Measurements from ENCODE around the gene SLC41A1. TPM values are rescaled to one million over a fixed set of nuclear protein-coding genes. Genes with fewer than 3 reads are reported as not detected.

Gene SLC41A1
- total RNA-seq, 1 experiment from 2014 or later, result 5.0 TPM

DNA sequence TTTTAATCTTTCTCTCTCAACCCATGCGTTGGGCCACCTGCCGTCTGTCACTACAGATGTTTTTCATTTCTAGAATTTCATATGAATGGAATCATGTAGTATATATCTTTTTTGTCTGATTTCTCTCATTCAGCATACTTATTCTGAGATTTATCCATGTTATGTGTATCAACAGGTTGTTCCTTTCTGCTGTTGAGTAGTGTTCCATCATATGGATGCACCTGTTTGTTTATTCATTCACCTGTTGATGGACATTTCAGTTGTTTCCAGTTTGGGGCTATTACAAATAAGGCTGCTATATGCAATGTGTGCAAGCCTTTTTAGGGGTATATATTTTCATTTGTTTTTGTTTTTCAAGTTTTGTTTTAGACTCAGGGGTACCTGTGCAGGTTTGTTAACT is 9.4 kb upstream of the SLC41A1 start:
- no peak for DNase-seq (ENCODE audit: low spot score)

DNA sequence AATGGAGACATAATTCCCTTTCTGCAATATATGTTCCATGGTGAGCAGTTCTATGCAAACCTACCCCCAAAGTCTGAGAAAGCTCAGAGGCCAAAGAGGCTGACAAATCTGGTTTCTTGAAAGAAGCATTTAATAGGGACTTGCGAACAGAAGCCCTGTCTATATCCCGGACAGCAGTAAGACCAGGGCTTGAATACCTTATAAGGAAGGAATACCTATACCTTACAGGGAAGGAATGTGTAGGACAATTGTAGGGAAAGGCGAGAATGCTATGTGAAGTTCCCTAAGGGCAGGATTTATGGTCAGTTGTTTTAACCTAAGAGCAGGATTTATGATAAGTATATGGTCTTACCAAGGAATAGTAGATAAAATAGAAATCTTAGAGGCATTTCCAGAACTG is 5.0 kb upstream of the SLC41A1 start:
- DNase-seq (ENCODE audit: low spot score), result no peak

DNA sequence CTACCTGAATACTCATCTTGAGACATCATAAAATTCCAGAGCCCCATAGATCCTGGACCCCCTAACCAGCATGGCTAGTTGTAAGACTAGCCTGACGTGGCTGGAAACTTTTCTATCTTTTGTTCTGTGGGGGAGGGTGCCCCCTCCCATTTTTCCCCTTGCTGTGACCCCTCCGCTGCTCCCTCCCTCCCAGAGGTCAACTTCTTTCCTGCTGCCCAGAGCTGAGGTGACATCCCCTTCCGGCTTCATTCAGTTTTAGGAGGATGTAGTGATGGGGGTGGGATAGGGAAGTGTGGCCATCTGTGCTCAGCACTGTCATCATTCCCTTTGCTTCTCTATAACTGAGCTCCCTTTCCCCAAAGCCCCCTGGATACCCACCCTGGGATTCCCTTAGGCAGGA is 4.4 kb upstream of the SLC41A1 start:
- DNase-seq (ENCODE audit: low spot score), result no peak

DNA sequence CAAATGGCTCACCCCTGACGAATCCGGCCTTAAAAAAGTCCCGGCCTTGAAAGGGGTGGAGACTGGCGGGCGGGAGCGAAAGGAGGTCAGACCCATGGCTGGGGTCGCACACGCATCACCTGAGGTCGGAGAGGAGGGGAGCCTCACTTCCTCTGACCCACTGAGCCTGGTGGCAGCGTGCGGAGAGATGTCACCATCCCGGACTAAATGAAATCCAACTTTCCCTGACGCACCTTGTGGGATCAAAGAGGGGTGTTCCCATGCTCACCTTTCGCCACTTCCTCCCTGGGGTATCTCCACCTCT is 709 bp upstream of the SLC41A1 start:
- no peak for DNase-seq (ENCODE audit: low spot score)

DNA sequence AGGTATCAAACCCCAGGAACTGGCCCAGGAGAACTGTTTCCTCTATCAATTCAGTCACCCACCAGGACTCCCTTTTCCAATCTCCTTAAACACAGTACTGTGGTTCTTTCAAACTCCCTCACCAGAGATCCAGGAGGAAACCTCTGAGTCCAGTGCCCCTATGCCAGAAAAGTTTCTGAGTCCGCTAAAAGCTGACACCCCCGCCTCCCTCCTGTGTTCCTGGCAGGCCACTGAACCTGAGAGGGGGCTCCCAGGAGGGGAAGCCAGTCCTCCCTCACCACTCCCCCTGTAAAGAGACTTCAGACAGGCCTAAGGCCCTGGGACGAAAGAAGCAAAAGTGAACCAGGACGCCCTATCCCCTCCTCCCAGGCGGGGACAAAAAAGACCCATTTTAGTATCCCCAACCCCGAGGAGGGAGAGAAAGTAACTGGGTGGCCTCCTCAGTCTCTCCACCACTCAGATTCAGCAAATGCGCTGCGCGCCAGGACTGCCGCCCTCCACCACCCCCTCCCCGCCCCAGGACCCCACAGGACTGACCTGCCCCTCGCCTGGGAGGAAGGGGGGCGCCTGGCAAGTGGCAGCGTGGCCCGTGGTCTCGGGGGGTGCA is 624 bp downstream of the SLC41A1 start:
- DNase-seq (ENCODE audit: low spot score), result peak; percentile 9

DNA sequence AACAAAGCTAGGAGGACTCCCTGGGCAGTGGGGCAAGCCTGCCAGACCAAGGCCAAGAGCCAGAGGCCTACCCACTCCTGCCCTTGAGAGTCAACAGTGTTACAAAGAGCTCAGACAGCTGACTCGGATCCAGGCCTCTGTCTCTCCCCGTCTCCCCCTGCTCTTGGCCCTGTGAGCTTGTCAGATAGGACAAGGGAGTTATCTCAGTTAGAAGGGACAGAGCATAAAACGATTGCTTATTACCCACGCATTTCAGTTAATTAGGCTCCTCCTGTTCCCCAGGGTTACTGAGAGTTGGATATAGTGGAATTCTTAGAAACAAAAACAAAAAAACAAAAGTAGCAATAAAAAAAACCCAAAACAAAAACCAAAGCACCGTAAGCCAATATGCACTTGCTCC is 1.3 kb downstream of the SLC41A1 start:
- DNase-seq (ENCODE audit: low spot score), result no peak

DNA sequence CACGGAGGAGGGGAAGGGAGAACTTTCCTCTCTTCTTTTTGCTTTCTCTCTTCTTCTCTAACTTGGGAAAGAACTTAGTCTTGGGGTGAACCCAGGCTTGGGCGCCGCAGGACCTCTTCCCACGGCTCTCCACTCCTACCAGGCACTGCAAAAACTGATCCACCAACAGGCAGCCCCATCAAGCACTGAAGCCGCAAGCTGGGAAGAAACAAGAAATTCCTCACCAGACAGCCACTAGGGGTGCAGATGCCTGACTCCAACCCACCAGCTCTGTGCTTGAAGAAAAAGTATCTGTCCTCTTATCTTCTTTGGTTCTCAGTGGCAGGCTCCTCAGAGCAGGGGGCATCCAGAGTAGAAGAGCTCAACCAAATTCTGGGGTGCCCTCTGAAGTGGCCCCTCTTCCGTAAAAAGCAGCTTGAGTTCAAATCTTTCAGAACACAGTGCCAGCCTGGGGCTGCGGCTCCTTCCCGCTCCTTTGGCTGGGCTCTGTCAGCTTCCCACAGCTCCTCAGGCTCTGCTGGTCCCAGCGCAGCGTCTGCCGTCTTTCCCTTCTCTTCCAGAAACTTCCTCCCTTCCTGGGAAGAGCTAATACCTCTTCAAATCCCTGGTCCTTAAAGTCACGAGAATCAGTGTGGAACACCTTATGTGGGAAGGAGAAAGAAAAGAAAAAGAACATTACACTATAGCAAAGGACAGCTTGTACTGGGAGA is 2.4 kb downstream of the SLC41A1 start:
- peak; percentile 11 for DNase-seq (ENCODE audit: low spot score)

DNA sequence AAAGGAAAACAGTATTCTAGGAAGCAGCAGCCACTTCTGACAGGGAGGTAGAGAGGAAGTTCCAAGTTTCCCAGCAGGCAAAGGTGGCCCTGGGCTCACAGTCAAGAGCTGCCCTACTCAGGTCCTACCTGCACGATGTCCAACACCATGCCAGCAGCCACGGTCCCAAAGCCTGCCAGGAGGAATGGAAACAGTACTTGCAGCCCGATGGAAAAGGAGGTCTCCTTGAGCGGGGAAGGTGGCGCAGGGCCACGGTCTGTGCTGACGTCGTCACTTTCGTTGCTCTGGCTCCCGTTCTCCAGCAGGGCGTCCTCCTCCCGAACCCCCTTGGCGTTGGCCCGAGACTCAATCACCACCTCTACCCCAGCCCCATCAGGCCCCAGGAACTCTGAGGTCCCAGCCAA is 3.1 kb downstream of the SLC41A1 start:
- DNase-seq (ENCODE audit: low spot score), result no peak

DNA sequence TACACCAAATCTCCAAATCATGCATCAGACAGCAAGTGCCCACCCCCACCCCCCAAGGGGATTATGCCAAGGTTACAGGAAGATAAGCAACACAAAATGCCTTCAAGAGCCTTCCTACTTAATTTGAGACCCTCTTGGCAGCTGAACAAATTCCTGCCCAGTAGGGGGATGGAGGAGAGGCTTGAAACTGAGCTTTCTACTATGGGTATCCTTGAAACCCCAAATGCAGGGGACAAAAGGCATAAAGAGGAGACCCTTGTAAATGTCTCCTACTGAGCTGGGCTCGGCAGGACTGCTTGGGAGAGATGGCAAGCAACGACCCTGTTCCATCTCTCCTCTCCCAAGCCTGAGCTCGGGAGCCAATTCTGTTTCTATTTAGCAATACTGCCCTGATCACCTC is 3.5 kb downstream of the SLC41A1 start:
- no peak for DNase-seq (ENCODE audit: low spot score)

DNA sequence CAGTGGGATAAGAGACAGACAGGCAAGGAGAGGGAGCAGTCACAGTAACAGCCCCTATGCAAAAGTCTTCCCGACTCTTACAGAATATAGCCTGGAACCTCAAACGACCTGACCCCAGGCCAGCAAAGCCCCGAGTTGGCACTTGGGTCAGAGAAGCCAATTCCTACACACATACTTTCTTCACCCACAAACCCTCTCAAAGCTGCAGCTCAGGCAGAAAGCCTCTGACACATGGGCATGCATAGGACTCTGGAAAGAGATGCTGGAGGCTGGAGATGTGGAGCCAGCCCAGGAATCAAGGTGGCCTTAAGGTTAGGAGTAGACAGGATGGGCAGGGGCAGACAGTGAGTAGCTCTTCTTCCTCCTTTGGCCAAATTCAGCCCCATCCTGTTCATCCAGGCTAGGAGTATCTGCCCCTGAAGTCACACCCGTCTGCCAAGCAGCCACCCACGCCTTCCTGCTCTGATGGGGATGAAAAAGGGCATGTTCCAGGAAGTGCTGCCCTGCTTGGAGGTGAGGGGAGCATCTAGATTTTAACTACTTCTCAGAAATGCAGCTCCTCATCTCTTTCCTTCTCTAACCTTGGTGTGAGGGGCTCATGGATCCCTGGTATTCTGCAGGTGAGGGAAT is 7.8 kb downstream of the SLC41A1 start:
- DNase-seq (ENCODE audit: low spot score), result no peak

DNA sequence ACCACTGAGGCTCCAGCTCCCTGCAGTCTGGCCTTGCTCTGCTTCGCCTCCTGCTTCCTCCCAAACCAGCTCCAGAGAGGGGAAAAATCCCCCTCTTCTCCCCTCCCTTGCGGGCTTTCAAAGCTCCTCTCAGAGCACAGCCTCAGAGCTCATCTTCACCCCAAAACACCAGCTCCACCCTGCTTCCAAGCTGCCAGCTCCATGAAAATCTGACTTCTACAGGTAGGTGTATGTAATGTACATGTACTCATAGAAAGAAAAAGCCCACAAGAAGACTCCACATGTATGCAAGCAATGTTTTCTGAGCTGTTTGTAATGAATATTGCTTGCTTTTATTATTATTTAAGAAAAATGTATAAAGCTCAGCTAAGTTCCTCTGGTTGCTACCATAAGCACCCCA is 8.4 kb downstream of the SLC41A1 start:
- DNase-seq (ENCODE audit: low spot score), result no peak

DNA sequence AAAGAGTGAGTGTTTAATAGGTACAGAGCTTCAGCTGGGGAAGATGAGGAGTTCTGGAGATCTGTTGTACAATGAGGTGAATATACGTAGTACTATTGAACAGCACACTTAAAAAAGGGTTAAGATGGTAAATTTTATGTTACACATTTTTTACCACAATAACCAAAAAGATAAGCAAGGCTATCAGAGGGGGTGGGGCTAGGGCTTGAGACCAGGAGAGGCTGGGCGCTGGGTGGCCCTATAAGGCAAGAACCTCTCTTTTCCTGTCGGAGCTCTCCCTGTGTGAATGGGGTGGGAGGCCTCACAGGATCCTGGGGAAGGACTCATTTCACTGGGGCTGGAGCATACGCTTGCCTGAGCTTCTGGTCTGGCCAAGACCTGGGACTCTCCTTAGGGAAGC is 9.0 kb downstream of the SLC41A1 start:
- DNase-seq (ENCODE audit: low spot score), result no peak

DNA sequence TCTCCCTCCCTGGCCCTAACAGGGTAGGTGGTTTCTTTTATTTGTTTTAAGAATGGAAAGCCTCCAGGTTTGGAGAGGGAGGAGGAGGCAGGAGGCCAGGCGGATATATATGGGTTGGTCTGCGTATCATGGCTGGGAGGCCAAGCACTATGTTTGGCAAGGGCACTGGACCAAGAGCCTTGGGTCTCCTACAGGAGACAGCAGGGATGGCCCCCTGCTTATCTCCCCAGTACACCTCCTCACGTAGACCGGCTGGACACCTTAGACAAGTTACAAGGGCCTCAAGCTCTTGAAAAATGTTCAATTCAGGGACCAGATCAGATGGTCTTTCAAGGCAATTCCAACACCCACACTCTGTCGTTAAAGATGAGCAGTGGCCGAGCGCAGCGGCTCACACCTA is 10.9 kb downstream of the SLC41A1 start:
- DNase-seq (ENCODE audit: low spot score), result no peak

DNA sequence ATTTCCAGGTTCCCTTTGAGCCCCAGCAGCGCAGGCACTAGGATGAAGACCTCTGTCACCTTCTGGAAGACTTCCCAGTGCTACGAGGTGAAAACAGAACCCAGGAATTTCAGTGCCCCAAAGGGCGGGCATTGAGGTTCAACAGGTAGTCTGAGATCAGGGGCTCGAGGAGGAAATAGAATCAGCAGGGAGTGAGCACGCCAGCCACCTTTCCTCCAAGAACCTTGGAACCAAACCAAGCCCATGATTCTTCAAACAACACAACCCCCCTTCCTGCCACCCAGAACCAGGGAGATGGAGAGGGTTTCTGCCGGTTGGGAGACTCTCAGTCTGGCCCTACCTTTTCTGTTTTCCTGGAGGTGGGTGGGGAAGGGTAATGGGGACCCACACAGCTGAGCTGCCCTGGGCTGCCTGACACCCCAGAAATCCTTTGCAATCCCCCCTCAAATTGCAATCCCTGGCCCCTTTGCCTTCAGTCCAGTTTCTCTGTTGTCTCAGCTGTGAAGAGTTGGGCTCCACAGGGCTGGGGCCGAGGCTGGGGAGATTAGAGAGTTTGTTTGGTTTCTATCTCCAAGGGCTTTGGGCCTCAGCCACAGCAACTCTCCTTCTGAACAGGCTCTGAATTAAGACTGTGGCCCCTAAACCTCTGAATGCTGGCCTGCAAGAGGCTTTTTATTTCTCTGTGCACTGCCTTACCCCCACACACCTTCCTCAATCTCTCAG is 11.9 kb downstream of the SLC41A1 start:
- DNase-seq (ENCODE audit: low spot score), result peak; percentile 52

DNA sequence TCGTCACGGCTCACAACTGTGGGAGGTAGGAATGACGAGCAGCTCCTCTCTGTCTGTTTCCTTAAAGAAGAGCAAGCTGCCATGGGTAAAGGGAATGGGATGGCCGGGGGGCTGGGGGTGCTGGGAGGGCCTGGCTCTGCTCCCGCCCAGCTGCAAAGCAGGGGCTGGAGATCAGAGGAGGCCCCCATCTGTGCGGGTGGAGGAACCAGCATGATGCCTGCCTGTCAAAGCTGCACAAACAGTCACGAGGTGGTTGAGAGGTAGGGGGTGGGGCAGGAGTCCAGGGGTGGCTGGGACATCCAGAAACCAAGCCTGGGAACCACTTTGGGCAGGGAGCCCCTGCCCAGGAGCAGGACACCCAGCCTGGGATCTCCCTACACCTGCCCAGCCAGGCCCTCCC is 12.6 kb downstream of the SLC41A1 start:
- peak; percentile 1 for DNase-seq (ENCODE audit: low spot score)

DNA sequence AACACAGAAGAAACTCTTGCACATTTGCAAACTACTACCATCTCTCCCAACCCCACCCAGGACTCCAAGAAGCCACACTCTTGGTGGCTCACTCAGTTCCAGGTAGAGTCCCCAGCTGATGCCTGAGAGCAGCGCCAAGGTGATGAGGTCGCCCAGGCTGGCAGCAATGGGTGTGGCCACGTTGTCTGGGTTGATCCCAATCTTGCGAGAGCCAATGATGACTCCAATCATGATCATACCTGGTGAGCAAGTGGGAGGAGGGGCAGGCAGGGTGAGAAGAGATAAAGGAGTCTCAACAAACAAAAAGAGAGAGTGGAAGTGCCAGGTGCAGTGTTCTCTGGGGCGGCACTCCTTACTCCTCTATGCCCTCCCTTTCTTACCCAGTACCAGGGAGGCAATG is 14.4 kb downstream of the SLC41A1 start:
- no peak for DNase-seq (ENCODE audit: low spot score)

DNA sequence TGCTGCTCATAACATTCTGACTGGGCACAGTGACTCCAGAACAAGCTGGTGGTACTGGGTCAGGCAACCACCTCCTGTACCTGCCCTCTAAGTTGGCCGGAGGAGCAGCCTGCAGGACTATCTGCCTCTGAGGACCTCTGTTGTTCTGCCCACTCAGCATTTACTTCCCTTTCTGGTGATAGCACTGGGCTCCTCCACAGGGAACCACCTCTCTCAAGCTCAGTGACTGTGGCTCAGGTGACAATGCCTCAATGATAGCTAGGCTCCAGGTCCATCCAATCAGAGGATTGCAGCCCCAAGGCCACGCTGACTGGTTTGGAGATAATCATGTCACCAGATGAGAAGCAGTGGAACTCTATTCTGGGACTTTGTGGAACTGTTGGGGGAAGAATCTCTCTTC is 15.8 kb downstream of the SLC41A1 start:
- DNase-seq (ENCODE audit: low spot score), result no peak

DNA sequence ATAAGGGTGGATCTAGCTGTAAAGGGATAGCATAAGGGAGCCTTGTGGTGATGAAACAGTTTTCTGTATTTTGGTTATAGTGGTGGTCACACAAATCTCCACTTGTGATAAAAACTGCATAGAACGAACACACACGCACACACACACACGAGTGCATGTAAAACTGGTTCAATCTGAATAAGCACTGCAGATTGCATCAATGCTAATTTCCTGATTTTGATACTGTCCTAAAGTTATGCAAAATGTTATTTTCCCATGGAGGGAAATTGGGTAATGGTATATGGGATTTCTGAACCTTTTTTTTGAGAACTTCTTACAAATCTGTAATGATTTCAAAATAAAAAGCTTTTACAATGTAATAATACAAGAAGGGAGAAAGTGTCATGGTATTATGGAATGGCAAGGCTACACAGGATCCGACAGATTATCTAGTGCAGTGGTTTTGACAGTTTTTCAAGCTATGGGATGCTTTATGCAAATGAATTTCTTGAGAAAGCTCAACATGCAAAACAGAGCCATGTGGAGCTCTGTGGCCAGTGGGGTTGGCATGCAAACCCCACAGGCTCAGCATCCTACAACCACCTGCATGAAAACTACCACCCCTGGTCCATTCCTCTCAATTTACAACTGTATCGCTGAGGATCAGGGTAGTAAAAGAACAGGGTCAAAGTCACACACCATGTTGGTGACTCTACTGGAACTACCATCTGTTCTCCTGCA is 18.8 kb downstream of the SLC41A1 start:
- no peak for DNase-seq (ENCODE audit: low spot score)

DNA sequence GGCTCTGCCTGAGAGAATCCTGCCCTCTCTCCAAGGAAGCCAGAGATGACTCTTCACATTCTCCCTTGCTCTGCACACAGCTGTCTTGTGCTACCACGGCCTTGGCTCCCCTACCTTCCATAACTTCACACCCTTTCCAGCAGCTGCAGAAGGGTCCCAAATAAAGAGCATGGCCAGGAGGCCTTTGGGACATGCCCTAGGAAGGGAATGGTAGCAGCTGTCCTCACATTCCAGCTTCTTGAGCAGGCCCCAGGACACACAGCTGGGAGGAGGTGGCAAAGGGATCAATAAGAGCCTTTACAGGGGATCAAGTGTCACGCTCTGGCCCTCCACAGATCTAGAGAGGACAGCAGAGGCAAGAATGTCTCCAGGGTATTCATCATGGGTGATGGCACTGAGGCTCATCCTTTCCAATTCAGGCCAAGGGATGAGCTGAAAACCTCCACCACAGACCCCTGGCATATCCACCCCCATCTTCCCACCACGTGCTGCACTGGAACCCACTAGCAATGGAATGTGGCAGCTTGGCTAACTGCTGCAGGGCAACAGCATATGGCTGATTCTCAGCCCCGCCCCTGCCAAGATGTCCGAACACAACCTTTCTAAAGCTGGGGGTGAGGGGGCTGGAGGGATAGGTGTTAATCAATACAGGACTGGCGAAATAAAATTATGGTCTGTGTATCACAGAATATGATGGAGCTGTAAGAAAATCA is 19.9 kb downstream of the SLC41A1 start:
- DNase-seq (ENCODE audit: low spot score), result no peak

DNA sequence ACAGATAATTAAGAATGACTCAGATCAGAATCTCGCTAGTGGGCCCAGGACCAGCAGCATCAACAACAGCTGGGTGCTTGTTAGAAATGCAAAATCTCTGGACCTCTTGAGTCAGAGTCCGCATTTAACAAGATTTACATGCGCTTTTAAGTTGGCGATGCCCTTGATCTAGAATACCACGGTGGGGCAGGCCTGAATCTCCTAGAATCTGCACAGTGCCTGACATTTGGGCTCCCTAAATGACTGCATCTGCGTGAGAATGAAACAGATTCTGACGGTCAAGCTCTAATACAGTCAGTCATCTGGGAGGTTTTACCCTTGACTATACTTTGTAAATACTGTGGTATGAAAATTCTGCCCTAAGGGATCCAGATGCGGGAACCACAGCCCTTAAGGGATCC is 20.5 kb downstream of the SLC41A1 start:
- DNase-seq (ENCODE audit: low spot score), result no peak

DNA sequence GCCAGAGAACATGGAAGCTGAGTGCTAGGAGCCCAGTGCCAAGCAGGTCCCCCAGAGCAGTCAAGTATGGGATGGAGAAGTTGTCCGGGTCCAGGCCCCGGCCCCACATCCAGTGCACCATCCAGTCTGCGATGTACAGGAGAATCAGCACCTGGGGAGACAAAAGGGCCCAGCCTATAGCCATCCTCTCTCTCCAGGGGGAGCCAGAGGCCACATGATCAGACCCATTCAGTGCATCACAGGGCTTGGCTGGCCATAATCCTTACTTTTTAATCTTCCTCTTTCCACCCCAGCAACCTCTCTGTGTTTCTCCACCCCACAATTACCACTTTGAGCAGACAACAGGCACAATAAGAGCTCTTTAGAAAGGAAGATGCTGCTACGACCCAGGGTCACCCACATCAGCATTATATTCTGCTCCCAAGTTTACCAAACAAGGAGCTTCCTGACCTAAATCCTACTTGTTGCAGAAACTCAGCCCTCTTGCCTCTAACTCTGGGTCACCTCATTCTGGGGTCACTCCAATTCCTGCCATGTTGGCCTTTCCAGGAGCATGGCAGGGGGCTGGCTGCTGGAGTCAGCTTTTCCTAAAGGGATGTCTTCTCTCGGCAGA is 21.3 kb downstream of the SLC41A1 start:
- DNase-seq (ENCODE audit: low spot score), result peak; percentile 83

All from HT-29 (cell line).